NCI-H2171 (cell line): ENCODE measurements around the gene MACF1.
"Not testable (repeated sequence)": the region's sequence is repeated elsewhere in the genome, so short reads cannot be mapped to it uniquely, and the experiment has no call there.

Experiments
- DNase-seq: peaks from one replicate; lab custom pipeline; 2025; lab: John Stamatoyannopoulos, UW

Gene MACF1

GRCh38 chr1:39204441-39205081 lies at the start of gene MACF1:
MACF1 (plus strand) TSS chr1:39204695; CDS start chr1:39205023, 328 bp downstream.
- DNase-seq = no peak

- DNase-seq = no peak
Measured at GRCh38 chr1:39157304-39157703, 47.2 kb upstream of the MACF1 start.

GRCh38 chr1:39158327-39159086 lies 46.0 kb upstream of the MACF1 start:
- DNase-seq = peak; percentile 68

- no peak for DNase-seq
Measured at GRCh38 chr1:39159224-39160036, 45.1 kb upstream of the MACF1 start.

GRCh38 chr1:39160703-39161102 lies 43.8 kb upstream of the MACF1 start:
- DNase-seq = no peak

GRCh38 chr1:39161811-39162210 lies 42.7 kb upstream of the MACF1 start:
- not testable (repeated sequence) for DNase-seq

GRCh38 chr1:39163469-39163868 lies 41.0 kb upstream of the MACF1 start:
- no peak for DNase-seq

- DNase-seq = no peak
Measured at GRCh38 chr1:39164256-39164655, 40.2 kb upstream of the MACF1 start.

- no peak for DNase-seq
Measured at GRCh38 chr1:39165049-39165448, 39.4 kb upstream of the MACF1 start.

- no peak for DNase-seq
Measured at GRCh38 chr1:39165488-39165887, 39.0 kb upstream of the MACF1 start.

- no peak for DNase-seq
Measured at GRCh38 chr1:39167632-39168209, 36.8 kb upstream of the MACF1 start.

- DNase-seq = no peak
Measured at GRCh38 chr1:39168301-39169080, 36.0 kb upstream of the MACF1 start.

- peak; percentile 84 for DNase-seq
Measured at GRCh38 chr1:39170731-39171667, 33.5 kb upstream of the MACF1 start.

GRCh38 chr1:39173119-39173994 lies 31.1 kb upstream of the MACF1 start:
- no peak for DNase-seq

GRCh38 chr1:39173995-39174380 lies 30.5 kb upstream of the MACF1 start:
- DNase-seq = no peak

GRCh38 chr1:39174390-39175081 lies 30.0 kb upstream of the MACF1 start:
- no peak for DNase-seq

- DNase-seq = no peak
Measured at GRCh38 chr1:39177706-39178105, 26.8 kb upstream of the MACF1 start.

GRCh38 chr1:39178541-39179431 lies 25.7 kb upstream of the MACF1 start:
- DNase-seq = no peak
